CD4-positive, alpha-beta T cell treated with Interleukin-1 beta for 1 hour (primary cell): ENCODE measurements around the gene PCDH12.

Source experiments
- DNase-seq, 2 donors: peaks; one replicate each; pipeline ENCODE4 v3.0.0-alpha.2; 2020 to 2022

The PCDH12 gene

DNA sequence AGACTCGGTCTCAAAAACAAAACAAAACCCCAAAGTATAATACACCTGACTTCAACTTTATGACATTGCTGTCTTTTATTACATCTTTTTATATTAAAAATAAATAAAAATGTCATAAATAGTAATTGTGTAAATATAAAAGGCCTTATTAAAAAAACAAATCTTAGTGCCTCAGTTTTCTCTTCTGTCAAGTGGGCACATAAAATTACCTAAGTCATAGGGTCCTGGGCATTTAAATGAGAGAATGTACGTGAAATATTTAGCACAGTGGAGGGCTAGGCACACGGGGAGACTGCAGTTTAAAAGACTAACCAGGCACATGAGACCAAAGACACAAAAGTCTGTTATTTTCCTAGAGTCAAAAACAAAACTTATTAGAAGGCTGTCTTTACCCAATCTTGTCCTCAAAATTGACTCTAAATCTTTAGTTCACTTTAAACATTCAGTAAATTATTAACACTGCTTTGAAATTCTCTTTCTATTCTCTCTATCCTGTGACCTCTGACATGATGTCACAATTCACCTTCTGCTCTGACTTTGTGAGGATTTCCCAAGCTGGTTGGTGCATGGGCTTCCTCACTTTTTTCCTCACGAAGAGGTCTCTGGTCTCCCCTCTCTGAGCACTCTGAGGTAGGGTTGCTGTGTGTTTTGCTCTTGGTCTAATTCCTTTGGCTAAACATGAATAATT, 8.4 kb upstream of the PCDH12 start:
- no peak for DNase-seq

DNA sequence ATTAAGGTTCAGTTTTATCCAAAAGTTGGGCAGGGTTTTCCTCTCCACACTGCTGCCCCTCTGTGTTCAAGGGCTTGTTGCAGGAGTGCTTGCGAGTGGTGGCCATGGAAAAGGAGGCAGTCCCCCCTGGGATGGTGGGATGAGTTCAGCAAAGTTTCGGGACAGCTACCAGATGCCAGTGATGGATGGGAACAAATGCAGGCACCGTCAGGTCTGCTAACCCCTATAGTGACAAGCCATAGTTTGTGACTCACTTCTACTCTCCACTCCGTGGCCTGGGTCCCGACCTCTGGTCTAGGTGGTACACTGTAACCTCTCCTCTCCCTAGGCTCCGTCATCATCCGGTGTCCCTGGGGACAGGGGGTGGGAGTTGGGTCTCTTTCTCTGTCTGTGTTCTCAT, 7.1 kb upstream of the PCDH12 start:
- DNase-seq, result no peak

DNA sequence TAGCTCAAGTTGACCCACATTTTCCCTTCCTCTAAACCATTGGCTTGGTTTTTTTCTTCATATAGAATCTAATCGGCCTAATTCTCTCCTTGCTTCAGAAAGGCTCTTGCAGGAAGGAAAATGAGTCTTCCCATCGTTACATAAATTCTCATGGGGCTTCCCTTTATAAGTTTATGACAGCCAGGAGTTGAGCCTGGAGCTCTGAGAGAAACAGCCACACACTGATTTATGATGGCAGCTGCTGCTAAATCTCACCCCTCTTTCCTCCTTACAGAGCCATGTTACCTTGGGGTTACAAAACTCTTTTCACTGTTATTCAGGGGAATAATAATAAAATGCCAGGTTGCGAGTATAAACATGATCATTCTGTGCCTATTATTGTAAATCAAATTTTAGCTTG, 5.7 kb upstream of the PCDH12 start:
- DNase-seq, result no peak

DNA sequence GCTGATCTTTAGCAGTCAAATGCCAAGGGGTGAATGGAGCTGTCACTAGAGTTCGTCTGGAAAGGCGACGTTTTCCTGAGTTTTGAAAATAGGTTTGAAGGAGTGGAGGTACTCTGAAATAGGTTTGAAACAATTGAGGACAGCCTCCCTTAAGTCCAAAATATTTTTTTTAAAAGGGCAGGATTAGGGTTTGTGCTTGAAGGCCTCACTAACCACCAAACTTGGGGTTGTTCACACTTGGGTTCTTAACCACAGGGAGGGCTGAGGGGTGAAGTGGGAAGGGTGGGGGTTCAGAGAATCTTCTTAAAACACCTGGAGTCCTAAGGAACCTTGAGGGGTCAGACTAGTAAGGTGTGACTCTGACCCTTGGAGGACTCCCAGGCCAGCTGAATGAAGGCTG, 3.5 kb upstream of the PCDH12 start:
- DNase-seq, result no peak

DNA sequence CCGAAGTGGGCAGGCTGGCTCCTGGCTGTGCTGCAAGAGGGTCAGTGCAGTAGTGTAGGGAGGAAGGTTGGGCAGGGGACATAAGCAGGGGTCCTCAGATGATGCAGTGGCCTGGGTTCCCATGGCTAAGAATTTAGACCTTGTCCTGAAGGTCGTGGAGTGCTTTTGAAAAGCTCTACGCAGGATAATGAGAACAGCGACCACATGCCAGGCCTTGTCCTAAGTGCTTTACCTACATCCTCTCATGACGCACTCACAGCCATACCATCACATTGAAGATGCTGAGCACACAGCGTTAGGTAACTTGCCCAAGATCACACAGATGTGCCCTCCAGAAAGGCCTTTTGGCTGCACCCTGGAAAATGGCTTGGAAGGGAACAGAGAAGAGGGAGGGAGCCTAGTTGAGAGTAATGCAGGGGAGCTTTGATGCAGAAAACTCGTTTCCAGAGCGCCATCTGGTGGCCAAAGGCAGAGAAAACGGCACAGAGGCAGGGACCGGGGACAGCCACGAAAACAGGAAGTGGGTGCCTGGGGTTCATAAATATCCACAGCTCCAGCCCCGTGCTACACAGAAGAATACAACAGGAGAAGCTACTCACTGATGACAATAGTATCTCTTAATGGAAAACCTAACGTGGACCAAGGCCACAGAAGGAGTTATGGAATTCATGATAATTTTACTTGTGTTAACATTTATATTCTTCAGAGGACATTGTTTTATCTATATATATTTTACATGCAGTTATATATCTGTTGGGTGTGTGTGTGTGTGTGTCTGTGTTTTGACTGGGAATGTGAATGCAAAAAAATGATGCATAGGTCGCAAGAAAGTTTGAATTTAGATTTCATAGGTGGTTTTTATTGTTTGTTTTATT, 2.7 kb upstream of the PCDH12 start:
- peak; percentile 89 to 91 for DNase-seq

DNA sequence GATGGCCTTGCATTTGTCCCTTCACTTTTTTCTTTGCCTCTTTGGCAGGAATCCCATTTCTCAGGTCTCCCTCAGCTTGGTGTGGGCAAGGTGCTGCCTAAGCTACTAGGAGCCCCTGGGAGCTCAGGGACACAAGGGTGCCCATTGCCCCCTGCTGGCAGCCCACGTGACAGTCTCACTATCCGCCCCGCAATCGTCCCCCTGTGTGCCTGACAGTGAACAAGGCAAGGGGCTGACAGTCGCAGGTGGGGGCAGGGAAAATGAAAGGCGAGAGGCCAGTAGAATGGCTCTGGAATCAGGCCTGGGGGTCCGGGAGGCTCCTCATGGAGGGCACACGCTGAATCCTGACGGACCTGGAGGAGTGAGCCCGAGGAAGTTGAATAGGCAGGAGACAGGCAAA, 2.0 kb upstream of the PCDH12 start:
- peak in 1 of 2 donors; percentile 22 for DNase-seq

DNA sequence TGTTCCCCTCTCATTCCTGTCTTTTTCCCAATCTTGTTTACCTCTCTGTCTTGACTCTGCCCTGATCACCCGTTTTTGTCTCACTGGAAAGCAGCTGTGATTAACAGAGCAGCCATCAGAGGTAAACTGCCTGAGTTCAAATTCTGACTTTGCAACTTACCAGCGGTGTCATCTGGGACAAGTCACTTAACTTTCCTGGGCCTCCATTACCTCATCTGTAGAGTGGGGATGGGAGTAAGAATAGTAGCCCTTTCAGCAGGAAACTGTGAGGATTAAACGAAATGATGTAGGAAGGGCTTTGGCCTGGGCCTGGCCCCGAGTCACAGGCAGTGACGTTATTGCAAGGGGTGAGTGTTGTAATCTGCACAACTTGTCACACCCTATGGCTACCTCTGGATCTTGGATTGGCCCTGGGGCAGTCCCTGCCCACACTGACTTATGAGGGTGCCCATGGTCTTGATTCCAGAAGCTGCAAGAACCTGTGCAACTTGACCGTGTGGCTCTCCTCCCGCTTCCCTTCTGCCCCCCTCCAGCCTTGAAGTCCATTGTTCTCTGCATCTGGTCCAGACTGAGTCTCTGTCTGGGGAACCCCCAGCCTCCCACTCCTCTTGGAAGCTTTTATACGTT, 657 bp upstream of the PCDH12 start:
- DNase-seq, result peak in 1 of 2 donors; percentile 62

DNA sequence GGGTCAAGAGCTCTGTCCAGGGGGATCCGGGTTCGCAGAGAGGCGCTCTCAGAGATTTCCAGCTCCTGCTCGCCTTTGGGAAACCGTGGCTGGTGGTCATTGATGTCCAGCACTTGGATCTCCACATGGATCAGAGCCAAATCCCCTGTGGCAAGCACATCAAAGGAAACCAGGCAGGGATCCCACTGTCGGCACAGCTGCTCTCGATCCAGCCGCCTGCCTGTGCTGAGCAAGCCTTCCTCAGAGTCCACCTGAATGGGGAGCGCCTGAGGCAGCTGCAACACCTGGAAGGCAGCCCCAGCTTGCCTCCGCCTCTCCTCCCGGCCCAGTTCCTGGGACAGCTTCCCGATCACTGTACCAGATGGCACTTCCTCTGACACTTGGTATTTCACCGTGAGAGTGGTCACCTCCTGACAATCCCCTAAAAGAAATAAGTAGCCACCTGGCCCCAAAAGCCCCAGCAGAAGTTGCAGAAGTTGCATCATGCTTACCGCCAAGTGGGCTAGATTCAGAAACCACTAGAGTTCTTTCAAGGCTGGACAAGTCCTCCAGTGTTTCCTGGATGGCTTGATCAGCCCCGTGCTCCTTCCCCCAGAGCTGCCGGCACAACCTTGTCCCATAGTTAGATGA, 520 bp downstream of the PCDH12 start:
- DNase-seq, result no peak

DNA sequence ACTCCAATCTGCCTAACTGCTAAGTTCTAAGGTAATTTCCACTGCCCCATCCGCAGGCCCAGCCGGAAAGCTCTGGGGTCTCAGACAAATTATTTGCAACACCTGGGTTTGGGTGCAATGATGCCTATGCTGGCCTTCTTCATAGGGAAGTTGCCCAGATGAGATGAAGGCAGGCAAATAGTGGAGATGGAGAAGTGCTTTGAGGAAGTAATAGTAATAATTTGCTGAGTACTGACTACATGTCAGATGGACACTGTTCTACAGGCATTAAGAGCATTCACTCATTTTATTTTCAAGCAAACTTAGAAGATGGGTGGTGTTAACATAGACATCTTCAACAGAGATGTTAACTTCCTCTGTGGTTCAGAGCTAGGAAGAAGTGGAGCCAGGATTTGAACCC, 3.8 kb downstream of the PCDH12 start:
- DNase-seq, result no peak

DNA sequence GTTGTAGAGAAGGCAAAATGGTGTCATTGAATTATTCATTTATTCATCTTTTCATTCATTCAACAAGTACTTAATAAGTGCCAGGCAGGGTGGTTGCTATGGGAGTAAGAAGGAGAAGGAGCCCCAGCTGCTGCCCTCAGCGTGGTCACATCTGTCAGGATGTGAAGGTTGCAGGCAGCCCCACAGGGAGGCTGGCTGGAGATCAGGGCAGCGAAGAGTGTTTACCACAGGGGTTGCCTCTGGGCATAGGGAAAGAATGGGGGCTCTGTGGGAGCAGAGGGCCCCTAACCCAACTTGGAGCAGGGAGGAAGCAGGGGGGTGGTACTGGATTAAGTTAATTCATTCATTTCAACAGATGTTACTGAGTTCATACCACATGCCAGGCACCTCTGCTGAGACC, 6.0 kb downstream of the PCDH12 start:
- no peak for DNase-seq

DNA sequence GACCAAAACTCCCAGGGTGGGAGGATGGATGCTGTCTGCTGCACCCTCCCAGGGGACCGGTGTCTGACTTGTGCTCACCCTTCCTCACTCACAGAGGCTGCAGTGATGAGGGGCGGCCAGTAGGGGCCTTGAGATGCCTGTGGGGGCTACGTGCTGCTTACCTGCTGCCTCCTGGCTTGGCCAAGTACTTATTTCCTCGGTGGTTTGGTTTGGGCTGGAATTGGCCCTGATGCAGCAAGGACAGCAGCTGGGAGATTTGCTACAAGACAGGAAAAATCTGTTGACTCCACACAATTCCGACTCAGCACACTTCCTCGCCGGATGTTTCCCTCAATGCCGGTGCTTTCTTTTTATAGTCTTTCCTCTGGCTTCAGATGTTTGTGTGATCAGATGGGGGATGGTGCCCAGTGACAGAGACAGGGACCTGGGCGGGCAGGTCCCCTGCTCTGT, 6.6 kb downstream of the PCDH12 start:
- DNase-seq, result peak in 1 of 2 donors; percentile 18

DNA sequence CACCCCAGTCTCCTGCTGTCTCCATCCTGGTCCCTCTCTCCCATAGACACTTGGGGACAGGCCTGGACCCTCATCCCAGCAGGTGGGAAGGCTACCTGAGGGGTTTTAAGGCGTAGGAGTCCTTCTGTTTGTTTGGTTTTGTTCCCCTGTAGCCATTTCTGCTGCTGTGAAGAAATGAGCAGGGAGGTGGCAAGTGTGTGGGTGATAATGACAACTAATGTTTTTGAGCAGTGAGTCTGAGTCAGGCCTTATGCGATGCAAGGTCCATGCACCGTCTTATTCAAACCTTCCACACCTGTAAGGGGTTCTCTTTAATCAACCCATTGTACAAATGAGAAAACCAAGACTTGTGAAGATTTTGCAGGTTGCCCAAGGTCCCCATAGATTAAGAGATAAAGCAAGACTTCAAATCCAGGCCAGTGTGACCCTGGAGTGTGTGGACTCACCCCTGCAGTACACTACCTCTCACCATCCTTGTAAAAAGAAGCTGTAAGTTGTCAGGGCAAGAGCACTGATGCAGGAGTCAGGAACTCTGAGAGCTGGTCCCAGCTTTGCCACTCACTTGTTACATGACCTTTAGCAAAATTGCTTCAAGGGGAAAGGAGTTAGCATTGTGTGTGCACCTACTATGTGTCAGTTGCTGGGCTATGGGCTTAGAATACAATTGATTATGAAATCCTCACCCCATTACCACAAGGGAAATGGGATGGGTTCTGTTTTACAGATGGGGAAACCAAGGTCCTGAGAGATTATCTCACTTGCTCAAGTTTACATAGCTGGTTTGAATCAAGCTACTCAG, 7.6 kb downstream of the PCDH12 start:
- no peak for DNase-seq

DNA sequence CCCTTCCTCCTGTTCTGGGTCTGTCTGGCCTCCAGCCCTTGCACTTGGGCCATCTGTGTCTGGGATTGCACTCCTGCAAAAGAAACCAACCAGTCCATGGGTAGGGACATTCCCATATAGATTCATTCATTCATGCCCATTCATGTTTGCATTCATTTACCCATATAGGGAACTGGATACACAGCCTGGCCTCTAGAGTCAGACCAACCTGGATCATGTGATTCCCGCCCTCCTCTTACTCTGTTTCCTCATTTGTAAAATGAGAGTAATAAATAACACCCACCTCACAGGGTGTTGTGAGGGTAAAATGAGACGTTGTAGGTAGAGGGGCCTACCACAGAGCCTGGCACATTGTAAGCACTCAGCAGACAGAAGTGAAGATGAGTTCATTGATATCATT, 8.5 kb downstream of the PCDH12 start:
- no peak for DNase-seq

DNA sequence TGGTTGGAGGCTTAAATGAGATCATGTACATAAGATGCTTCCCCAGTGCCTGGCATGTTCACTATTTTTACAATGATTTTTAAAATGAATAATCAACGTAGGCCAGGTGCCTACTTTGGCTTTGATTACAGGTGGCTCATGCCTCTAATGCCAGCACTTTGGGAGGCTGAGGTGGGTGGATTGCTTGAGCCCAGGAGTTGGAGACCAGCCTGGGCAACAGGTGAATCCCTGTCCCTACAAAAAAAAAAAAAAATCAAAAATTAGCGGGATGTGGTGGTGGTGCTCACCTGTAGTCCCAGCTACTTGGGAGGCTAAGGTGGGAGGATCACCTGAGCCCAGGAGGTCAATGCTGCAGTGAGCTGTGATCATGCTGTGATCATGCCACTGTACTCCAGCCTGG, 9.2 kb downstream of the PCDH12 start:
- no peak for DNase-seq

DNA sequence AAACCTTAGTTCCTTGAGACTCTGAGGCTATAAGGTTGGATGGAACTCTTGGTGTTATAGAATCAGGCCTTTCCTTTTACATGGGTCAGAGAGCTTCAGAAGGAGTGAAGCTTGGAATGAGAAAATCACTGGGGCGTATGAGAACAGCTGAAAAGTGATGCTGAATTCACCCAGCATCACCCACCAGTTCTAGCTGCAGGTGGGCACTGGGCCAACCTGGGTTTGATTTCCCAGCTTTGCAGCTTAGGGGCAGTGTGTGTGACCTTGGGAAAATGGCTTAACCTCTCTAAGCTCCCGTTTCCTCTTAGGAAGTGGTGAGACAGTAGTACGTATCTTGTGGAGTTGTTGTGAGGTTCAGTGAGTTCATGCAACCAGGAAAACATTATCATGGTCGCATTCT, 10.7 kb downstream of the PCDH12 start:
- DNase-seq, result no peak

DNA sequence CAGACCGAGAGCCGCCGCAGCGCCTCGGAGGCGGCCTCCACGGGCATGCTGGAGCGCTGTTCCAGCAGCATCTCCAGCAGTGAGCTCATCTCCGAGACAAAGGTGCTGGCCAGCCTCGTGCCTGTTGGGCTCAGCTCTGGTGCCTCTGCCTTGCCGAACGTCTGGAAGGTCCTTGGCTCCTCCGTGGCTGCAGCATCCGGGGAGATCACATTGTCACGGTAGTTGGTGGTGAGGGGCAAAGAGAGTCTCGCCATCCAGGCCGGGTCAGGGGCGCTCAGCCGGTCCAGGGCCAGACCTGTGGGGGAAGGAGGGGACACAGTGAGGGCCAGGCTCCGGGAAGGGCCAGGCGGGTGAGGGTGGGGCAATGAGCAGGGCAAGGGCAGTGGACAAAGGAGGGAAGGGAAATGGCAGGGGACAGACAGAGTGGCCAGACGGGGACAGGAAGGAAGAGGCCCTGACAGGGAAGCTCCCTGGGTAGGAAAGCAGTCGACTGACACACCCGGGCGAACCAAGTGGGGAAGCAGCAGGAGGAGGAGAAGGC, 12.4 kb downstream of the PCDH12 start:
- peak in 1 of 2 donors; percentile 31 for DNase-seq

DNA sequence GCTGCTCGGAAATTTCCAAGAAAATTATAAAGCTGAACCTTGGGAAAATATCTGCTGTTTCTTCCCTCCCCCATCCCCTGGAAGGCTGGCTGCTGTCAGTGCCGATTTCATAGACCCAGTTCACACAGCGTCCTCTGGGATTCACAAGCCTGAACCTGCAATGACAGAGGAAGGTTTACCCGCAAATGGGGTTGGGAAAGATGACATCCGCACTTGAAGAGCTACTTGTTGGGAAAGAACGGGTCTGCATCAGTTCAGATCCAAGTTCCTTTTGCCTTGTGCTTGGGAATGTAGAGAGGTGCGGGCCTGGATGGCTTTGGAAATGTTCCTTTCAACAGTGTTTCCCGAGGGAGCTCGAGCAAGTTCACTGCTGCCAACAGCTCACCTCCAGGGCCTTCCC, 13.9 kb downstream of the PCDH12 start:
- no peak for DNase-seq

DNA sequence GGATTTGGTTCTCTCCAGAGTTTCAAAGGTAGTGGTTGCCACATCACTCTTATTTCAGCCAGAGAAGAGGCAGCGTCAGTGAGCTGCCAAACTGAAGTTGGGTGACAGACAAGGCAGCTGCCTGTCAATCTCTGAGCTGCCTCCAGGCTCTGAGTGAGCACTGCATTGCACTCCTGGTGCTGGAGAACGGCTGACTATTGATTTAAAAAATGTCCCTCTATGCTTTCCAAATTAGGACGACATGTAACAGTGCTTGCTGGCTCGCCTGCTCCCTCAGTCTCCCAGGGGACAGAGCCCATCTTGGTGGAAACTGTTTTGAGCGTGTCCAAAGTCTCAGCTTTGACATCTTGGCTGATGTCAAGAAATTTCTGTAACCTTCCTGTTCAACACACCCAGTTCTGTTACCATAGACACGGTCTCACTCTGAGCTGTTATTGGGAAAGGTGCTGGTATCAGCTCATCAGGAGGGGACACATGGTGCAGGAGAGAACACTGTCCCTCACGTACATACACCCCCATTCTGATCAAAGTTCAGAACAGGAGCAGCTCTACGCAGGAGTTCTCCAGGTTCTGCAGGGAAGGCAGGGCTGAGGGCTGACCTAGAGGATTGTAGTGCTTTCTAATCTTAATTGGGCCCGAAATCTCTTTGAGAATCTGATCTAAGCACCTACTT, 15.7 kb downstream of the PCDH12 start:
- DNase-seq, result no peak

DNA sequence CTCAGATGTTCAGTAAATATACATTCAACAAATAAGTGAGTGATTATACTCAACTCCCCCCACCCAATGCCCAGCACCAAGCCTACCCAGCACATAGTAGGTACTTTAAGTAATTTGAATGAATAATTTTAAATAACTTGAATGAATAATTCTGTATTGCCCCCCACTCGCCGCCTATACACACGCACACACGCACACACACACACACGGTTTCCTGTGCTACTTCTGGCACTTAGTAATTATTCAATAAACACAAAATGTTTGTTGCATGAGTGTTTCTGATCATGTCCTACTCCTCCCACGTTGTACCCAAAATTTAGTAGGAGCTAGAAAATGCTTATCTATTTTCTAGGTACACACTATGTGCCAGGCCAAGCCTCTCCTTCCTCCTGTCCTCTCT, 16.2 kb downstream of the PCDH12 start:
- DNase-seq, result no peak

DNA sequence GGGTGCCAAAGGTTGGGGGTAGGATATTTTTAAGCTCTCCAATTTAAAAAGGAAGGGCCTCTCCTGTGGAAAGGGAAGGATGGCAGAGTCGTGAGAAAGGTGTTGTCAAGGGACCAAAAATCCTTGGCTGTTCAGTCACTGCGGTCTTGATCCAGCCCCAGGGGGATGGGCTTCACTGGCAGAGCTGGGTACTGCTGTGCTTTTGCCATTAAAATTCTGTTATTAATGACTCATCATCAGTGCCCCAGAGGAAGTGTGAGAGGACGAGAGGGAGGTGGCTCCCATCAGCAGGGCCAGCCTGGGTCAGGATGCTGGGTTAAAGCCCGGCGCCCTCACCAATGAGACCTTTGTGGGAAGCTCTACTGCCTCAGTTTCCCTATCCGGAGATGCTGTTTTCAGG, 16.7 kb downstream of the PCDH12 start:
- DNase-seq, result no peak

DNA sequence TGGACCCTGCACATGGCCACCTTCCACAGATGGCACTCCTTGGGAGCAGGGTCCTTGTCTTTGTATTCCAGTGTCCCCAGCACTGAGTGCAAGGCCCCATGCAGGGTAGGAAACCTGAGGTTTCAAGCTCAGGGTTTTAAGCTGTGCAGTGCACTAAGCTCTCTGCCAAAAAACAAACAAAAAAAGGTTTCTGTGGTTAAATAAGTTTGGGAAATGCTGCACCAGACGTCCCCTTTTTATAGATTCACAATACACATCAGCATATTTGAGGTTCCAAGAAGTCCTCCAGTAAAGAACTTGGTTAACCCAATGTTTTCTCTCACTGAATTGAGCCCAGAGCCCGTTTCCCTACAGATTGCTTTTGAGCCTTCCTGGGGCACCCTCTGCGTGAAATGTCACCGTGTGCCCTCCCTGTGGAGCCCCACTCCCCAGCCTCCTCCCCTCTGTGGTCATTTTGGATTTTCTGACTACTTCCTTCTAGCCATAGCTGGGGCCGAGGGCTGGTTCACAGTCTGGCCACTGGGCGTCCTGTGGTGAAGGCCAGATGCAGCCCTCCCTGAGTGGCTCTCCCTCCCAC, 17.2 kb downstream of the PCDH12 start:
- no peak for DNase-seq
